GM23248 (cell line): ENCODE data around the gene NPHP4. TPM values are rescaled to one million over a fixed set of nuclear protein-coding genes. Genes with fewer than 3 reads are reported as not detected.

ENCODE experiments used
- DNase-seq: peaks from one replicate; pipeline ENCODE4 v3.0.0-alpha.2; 2015
- H2AFZ ChIP-seq: fragments of 200-600 bp; sonication (generic); 2 replicates; pipeline ENCODE4 v1.6.1; 2016; ENCODE audit warnings: antibody characterized with exemption
- H3F3A ChIP-seq: fragments of 200-600 bp; sonication (generic); 2 replicates; pipeline ENCODE4 v1.6.1; 2016; ENCODE audit warnings: mild to moderate bottlenecking, antibody characterized with exemption, mixed run types; ENCODE audit not compliant: insufficient read depth
- H3K27ac ChIP-seq: fragments of 200-600 bp; sonication (generic); 2 replicates; pipeline ENCODE4 v1.5.1; 2016; ENCODE audit warnings: mild to moderate bottlenecking
- H3K27me3 ChIP-seq: fragments of 200-600 bp; sonication (generic); replicated peaks from 2 replicates; pipeline ENCODE4 v1.6.1; 2016; ENCODE audit warnings: mild to moderate bottlenecking; ENCODE audit not compliant: insufficient read depth
- H3K36me3 ChIP-seq: fragments of 200-600 bp; sonication (generic); 2 replicates; pipeline ENCODE4 v1.6.1; 2016; ENCODE audit warnings: low read depth, mild to moderate bottlenecking
- H3K4me1 ChIP-seq: fragments of 200-600 bp; sonication (generic); 2 replicates; pipeline ENCODE4 v1.6.1; 2016; ENCODE audit warnings: mild to moderate bottlenecking; ENCODE audit not compliant: insufficient read depth
- H3K4me2 ChIP-seq: fragments of 200-600 bp; sonication (generic); one replicate; pipeline ENCODE4 v1.6.1; 2016; ENCODE audit warnings: mild to moderate bottlenecking; ENCODE audit not compliant: unreplicated experiment
- H3K4me3 ChIP-seq: fragments of 200-600 bp; sonication (generic); 2 replicates; pipeline ENCODE4 v1.5.1; 2016; ENCODE audit warnings: mild to moderate bottlenecking
- H3K79me2 ChIP-seq: fragments of 200-600 bp; sonication (generic); 2 replicates; pipeline ENCODE4 v1.6.1; 2016; ENCODE audit warnings: mild to moderate bottlenecking; ENCODE audit not compliant: insufficient read depth
- H3K9ac ChIP-seq: fragments of 200-600 bp; sonication (generic); 2 replicates; pipeline ENCODE4 v1.6.1; 2016; ENCODE audit warnings: mild to moderate bottlenecking
- H3K9me2 ChIP-seq: fragments of 200-600 bp; sonication (generic); 2 replicates; pipeline ENCODE4 v1.6.1; 2016; ENCODE audit warnings: mixed run types, mild to moderate bottlenecking, moderate library complexity; ENCODE audit not compliant: insufficient read depth
- H3K9me3 ChIP-seq: fragments of 200-600 bp; sonication (generic); one replicate; pipeline ENCODE4 v1.6.1; 2017; ENCODE audit warnings: low read depth
- H4K20me1 ChIP-seq: fragments of 200-600 bp; sonication (generic); 2 replicates; pipeline ENCODE4 v1.6.0; 2016; ENCODE audit not compliant: insufficient read depth
- EZH2 ChIP-seq: fragments of 200-600 bp; sonication (generic); IDR thresholded peaks from 2 replicates; pipeline ENCODE4 v1.6.1; 2018; ENCODE audit warnings: antibody characterized with exemption, mild to moderate bottlenecking; ENCODE audit not compliant: insufficient read depth, poor library complexity, severe bottlenecking
- EZH2phosphoT487 ChIP-seq: fragments of 200-600 bp; sonication (generic); IDR thresholded peaks from 2 replicates; pipeline ENCODE4 v1.6.1; 2018; ENCODE audit warnings: antibody characterized with exemption, moderate library complexity, mild to moderate bottlenecking, low read depth; ENCODE audit not compliant: insufficient read depth
- WGBS, 2 experiments: methylation state at CpG; one replicate each; pipeline ENCODE4 v1.1.6; 2015 to 2017; ENCODE audit warnings: low lambda C conversion rate in 2 of 2, low coverage in 1 of 2; ENCODE audit errors: missing lambda C conversion rate in 2 of 2; 5-methylcytosine and 5-hydroxymethylcytosine counted together
- in situ Hi-C: fragments of 300-500 bp; cut with MboI; formaldehyde crosslinking; loops from 2 replicates; pipeline ENCODE4 v1.15.0; 2020
- polyA plus RNA-seq: library from polyadenylated mRNA; unstranded; fragments of >200 nt; fragmentation: Nextera tagmentation; extraction: Ambion mirVana; gene quantifications from 2 replicates; pipeline ENCODE4 v1.2.1, GENCODE V29; 2016
- total RNA-seq: library from RNA; depleted of rRNA; stranded (reverse); fragments of >200 nt; shearing (Covaris generic); gene quantifications from 2 replicates; pipeline ENCODE4 v1.2.3, GENCODE V29; 2014

The NPHP4 gene
- total and polyA plus RNA-seq, 2 experiments from 2014 or later, result 4.0 to 4.2 TPM

- Histone ChIP-seq H3F3A (peaks cover 28% of the 10 kb centered on the region; the same call in 1 of the 2 replicates), H3K27ac (no peak overlapping the region), H3K9me3 (no peaks in the 10 kb centered on the region), H3K79me2 (0 out of 2 replicates have a peak, but pooled peaks cover under 1% of the 10 kb centered on the region), H4K20me1 (no peaks in the 10 kb centered on the region), H3K9ac (no peak overlapping the region), H3K4me2 (no peak overlapping the region), H3K4me3 (no peak overlapping the region), H3K4me1 (peaks cover 17% of the 10 kb centered on the region), H3K27me3 (no peaks in the 10 kb centered on the region), H3K9me2 (no peaks in the 10 kb centered on the region), H2AFZ (peak overlapping the region; percentile 36; the same call in 1 of the 2 replicates), H3K36me3 (no peaks in the 10 kb centered on the region)
- TF ChIP-seq EZH2phosphoT487 (no peak), EZH2 (no peak)
- WGBS, 2 experiments, result 90 to 91% methylated on average over 8 of the region's 8 CpGs
- in situ Hi-C loops, result no loop called here
- DNase-seq, result no peak
Measured at GRCh38 chr1:5981009-5981380, 11.2 kb downstream of the NPHP4 start.

DNA sequence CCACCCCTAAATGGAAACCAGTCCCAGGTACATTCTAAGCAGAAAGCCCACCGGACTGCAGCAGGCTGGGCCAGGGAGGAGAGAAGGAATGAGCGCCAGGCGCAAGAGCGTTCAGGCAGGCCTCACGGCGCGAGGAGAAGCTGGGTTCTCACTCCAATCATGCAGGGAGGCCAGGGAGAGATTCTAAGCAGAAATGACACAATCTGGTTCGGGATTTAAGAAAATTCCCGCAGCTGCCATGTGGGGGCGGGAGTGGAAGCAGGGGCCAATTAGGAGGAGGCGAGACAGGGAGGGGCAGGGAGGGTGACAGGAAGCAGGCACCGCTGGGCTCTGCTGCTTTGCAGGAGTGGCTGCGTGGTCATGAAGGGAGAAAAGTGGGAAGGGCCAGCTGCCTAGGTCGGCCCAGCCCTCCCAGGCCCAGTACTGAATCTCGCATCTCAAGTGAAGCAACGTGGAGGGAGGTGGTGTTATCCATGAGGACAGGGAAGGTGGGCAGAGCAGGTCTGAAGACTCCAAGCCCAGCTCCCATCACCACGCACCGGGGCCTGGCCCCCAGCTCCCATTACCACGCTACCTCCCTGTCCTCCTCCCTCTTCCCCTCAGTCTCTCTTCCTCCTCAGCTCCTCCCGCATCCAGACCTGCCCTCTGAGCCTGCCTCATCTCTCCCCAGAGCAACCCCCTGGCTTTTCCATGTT, 11.8 kb downstream of the NPHP4 start:
- no peaks in the 10 kb centered on the region for H4K20me1 ChIP-seq
- H3K9me3 ChIP-seq, result no peaks in the 10 kb centered on the region
- H3K79me2 ChIP-seq, result no peaks in the 10 kb centered on the region
- TF ChIP-seq EZH2, result no peak
- TF ChIP-seq EZH2phosphoT487, result no peak
- 50 to 60% methylated on average over 17 to 20 of the region's 20 CpGs for WGBS, 2 experiments
- H2AFZ ChIP-seq, result peak overlapping the region; percentile 36
- peaks cover 28% of the 10 kb centered on the region; the same call in 1 of the 2 replicates for H3F3A ChIP-seq
- H3K27ac ChIP-seq, result no peak overlapping the region
- in situ Hi-C loops, result no loop called here
- peaks cover 17% of the 10 kb centered on the region for H3K4me1 ChIP-seq
- no peaks in the 10 kb centered on the region for H3K36me3 ChIP-seq
- H3K4me3 ChIP-seq, result no peak overlapping the region
- no peak overlapping the region for H3K9ac ChIP-seq
- H3K27me3 ChIP-seq, result no peaks in the 10 kb centered on the region
- peak; percentile 70 for DNase-seq
- no peak overlapping the region for H3K4me2 ChIP-seq
- no peaks in the 10 kb centered on the region for H3K9me2 ChIP-seq

DNA sequence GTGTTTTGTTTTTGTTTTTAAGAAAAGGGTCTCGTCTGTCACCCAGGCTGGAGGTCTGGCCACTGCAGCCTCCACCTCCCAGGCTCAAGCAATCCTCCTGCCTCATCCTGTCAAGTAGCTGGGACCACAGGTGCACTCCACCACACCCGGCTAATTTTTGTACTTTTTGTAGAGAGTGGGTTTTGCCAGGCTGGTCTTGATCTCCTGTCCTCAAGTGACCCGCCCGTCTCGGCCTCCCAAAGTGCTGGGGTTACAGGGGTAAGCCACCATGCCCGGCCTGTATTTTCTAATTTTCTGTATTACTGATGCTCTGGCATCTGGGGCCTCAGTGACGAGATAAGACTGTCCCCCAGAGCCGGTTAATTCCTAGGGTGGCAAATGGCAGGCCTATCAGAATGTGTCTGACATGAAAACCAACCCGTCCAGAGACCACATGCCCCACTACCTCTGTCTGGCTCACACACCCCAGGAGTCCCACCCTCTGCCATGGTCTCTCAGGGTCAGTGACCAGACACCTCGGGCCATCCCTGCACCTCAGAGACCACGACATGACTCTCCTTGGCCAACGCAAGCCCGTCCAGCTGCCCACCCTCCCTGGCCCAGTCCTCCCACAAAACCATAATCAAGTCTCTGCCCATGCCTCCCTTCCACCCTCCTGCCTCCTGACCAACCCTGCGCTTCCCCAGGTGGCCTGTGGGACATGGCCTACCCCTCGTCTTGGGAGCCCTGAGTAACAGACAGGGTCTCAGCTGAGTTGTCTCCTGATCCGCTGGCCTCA, 12.5 kb downstream of the NPHP4 start:
- no peak overlapping the region for H3K27ac ChIP-seq
- no peaks in the 10 kb centered on the region for H3K9me3 ChIP-seq
- 0 out of 2 replicates have a peak overlapping the region, but pooled peaks have one; percentile 36 for H2AFZ ChIP-seq
- DNase-seq, result no peak
- no peaks in the 10 kb centered on the region for H3K79me2 ChIP-seq
- H3K27me3 ChIP-seq, result no peaks in the 10 kb centered on the region
- no peak for TF ChIP-seq EZH2
- TF ChIP-seq EZH2phosphoT487, result no peak
- peaks cover 28% of the 10 kb centered on the region; the same call in 1 of the 2 replicates for H3F3A ChIP-seq
- no peaks in the 10 kb centered on the region for H3K36me3 ChIP-seq
- in situ Hi-C loops, result loop anchor here (10.0 kb wide), 1 partner anchor 465 kb away; no protein-coding TSS in a partner anchor
- no peak overlapping the region for H3K4me3 ChIP-seq
- peaks cover 17% of the 10 kb centered on the region for H3K4me1 ChIP-seq
- no peaks in the 10 kb centered on the region for H3K9me2 ChIP-seq
- no peaks in the 10 kb centered on the region for H4K20me1 ChIP-seq
- H3K9ac ChIP-seq, result no peak overlapping the region
- 89 to 91% methylated on average over 16 of the region's 16 CpGs for WGBS, 2 experiments
- H3K4me2 ChIP-seq, result no peak overlapping the region

DNA sequence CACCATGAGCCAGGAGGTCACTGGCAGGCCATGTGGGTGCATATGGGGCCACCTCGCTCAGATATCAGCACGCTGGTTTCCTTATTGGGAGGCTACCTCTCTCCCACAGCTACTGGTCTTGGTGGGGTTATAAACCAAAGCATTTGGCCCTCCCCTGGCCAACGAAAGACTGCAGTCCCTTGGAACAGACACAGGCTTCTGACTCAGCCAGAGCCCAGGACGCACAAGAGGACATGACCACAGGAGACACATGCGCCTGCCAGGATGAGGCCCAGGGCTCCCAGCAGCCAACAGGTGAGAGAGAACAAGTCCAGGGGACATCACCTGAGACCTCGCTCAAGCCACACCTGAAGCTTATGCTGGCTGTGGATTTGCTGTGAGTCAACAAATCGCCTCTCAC, 13.8 kb downstream of the NPHP4 start:
- H3K9me2 ChIP-seq, result no peaks in the 10 kb centered on the region
- peaks cover 16% of the 10 kb centered on the region; the same call in 1 of the 2 replicates for H3F3A ChIP-seq
- no peaks in the 10 kb centered on the region for H3K79me2 ChIP-seq
- H3K36me3 ChIP-seq, result no peaks in the 10 kb centered on the region
- H3K4me2 ChIP-seq, result no peak overlapping the region
- in situ Hi-C loops, result loop anchor here (10.0 kb wide), 1 partner anchor 464 kb away; no protein-coding TSS in a partner anchor
- peaks cover 16% of the 10 kb centered on the region for H3K4me1 ChIP-seq
- H3K27me3 ChIP-seq, result no peaks in the 10 kb centered on the region
- 81 to 92% methylated on average over 6 to 7 of the region's 7 CpGs for WGBS, 2 experiments
- H3K9me3 ChIP-seq, result no peaks in the 10 kb centered on the region
- DNase-seq, result peak; percentile 34
- TF ChIP-seq EZH2phosphoT487, result no peak
- no peaks in the 10 kb centered on the region for H4K20me1 ChIP-seq
- no peak overlapping the region for H3K27ac ChIP-seq
- H3K9ac ChIP-seq, result no peak overlapping the region
- H3K4me3 ChIP-seq, result no peak overlapping the region
- no peak overlapping the region for H2AFZ ChIP-seq
